Superior temporal gyrus (tissue), 1 donor: ENCODE measurements around the gene RALB.
"Not testable (repeated sequence)": the region's sequence is repeated elsewhere in the genome, so short reads cannot be mapped to it uniquely, and the experiment has no call there.

Experiments used
- DNase-seq: peaks from one replicate; pipeline ENCODE4 v3.0.0-alpha.2; 2016; ENCODE audit errors: extremely low spot score

Gene RALB

DNA sequence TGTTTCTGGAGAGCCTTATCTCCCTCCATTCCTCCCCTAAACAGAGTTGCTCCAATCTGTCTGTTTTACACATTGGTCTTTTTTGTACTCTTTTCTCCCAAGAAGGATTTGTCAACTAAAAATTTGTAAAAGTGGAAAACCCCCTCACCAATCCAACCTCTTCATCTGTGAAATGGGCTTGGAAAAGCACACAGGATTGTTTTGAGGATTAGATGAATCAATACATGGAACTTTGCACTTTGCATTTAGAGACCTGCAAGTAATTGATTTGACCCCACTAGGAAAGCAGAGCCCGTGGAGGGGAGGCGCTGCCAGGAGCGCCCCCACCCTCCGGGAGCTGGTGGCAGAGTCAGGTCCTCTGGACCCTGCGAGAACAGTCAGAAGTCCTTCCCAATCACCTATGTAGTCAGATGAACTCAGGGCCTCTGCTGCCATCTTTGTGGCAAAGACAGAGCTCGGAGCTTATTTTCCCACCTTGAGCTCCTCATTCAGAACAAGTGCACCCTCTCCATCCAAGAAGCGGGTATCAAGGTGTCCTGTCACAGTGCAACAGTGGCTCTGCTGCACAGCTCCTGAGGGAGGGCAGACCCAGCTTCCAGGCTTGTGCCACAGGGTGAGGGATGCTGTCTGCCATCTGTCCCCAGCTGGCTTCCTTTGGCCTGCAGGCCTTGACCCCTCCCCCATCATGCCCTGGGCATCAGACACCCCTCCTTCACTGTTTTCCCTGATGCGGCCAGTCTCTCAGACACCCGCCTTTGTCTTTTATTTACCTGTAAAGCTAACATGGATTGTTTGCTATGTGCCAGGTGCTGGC is 27.7 kb upstream of the RALB start:
- no peak for DNase-seq

DNA sequence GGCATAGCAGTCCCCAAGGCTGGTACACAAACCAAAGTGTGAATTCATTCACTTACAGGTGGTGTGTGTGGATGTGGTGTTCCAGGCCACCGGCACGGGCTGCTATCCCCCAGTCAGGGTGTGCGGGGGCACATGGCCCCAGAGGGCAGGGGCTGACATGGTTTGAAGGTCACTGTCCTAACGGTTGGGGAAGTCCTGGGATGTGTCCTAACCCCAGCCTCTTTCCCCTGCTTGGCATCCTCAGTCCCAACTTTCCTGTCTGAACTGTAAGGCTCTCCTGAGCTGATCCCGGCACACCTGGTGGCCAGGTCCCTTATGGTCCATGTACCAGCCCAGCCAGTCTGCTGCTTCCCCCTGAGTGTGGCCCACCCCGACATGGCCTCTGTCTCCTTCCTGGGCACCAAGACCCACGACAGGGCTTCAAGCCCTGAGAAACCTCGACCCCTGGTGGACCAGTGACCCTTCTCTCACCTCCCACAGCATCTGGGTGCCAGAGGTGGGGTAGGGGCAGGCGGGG is 27.0 kb upstream of the RALB start:
- no peak for DNase-seq

DNA sequence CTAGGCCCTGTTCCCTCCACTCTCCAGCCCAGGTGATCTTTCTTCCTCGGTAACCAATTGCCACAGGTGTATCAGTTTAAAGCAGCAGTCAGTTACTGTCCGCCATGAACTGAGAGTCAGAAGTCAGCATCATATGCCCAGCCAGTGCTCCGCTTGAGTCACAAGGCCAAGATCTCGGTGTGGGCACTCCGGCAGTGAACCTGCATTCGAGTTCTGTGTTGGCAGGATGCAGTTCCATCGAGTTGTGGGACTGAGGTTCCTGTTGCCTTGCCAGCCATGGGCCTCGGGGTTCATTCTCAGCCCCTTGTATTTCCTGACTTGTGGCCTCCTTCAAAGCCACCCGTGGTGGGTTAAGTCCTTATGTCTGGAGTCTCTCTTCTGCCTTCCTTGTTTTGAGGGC is 26.3 kb upstream of the RALB start:
- no peak for DNase-seq

DNA sequence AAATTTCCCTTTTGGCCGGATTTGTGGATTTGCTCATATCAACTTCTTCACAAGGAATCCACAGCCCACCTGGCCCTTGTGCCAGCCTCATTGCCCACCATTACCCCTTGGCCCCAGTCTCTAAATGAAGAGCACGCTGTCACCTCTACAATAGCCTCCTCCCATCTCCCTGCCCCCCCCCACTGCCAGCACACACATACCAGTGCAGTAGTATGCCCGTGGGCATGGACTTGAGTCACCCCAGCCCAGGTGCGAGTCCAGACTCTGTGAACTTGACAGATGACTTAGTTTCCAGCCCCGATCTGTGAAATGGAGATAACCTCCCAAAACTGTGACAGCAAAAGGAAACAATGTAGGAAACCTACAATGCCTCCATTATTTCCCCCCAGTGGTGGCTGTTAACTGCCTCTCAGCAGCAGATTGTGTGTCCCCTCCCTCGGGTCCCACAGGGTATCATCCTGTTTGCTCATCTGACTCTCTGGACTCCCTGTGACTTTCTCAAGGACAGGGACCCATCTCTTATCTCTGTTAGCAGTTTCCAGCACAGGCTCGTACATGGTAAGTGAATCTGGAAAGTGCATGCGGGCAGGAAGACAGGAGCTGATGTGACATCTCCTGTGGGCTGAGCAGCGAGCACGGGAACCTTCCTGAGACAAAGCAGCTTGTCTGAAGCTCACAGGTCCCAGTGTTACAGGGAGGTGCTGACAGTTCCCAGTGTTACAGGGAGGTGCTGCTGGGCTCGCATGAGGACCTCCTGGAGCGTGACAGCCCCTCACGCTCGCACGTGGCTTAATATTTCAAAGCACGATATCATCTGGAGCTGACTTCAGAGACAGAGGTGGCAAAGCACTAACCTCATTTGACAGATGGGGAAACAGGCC is 25.3 kb upstream of the RALB start:
- no peak for DNase-seq

DNA sequence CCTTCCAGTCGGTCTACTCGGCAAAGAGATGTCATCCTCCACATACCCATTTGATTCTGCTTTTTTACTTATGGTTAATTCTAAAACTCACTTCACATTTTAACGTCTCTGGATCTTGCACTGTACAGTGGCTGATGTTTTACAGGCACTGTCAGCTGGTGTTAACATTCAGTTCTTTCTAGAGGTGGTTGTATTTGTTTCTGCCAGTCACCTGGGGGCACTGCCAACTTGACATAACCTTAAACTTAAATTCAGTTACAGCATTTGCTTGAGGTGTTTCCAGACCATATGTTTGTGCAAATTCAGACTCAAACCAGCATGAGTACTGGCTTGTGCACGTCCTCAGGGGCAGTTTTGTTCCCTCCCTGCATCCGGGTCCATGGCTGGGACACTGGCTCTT is 24.1 kb upstream of the RALB start:
- DNase-seq = no peak

DNA sequence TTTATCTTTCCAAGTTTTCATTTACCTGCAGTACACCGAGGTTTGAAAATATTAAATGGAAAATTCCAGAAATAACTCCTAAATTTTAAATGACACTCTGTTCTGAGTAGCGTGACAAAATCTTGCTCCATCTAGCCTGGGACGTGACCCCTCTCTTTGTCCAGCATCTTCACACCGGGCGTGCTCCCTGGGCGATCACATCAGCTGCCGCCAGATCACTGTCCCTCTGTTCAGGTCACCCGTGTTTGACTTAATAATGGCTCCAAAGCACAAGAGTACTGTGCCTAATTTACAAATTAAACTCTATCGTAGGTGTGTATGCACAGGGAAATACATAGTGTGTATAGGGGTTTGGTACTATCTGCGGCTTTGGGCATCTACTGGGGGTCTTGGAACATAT is 23.3 kb upstream of the RALB start:
- DNase-seq = no peak

DNA sequence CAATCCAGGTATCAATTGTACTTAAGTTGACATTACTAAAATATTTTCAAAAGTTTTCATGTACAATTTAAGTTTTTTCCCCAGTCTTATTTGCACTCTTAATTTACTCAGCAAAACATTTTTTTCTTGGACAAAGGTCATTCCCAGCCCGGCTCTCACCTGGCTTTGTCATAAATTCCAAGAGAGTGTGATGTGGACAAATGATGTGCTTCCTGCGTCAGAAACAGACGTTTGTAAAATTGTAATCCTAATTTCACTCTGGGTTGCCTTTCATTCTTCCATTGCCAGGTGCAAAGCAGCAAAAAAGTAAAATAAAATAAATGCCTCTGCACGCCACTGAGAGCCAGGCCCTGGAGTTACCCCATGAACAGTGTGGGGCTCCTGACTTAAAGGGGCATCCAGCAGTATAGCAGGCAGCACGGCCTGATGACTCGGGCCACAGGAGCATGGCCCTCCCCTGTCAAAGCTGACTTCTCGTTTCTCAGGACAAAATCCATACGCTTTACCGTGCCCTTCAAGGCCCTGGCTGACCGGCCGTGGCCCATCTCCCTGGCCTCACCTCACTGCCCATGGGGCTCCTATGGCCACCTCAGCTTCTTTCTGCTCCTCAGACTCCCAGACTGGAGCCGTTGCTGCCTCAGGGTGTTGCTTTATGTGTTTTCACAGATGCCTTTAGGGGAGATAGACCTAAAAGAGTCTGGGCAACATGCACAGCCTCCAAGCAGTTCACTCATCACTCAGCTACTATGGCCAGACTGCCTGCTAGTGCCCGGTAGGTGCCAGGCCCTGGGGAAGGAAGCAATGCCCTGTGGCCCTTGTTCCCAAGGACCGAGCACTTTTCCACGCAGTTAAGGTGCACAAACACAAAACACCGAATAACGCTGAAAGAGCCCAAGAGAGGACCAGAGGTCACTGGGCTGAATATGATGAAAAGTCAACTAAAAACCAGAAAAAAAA is 21.9 kb upstream of the RALB start:
- no peak for DNase-seq

DNA sequence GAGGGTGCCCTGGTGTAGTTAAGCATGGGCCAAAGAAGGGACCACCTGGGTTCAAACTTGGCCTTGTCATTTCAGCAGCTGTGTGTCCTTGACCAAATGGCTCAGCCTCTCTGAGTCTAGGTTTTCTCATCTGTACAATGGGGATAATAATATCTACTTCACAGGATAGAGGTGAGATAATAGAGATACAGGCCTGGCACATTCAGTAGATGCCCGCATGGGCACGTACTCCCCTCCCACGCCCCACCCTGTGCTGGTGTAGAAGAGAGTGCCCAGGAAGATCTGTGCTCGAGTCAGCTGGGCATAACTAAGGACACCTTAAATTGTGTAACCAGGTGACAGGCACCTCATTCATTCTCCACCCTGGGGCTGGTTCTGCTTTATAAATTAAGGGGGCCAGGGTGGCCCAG is 21.1 kb upstream of the RALB start:
- DNase-seq = no peak

DNA sequence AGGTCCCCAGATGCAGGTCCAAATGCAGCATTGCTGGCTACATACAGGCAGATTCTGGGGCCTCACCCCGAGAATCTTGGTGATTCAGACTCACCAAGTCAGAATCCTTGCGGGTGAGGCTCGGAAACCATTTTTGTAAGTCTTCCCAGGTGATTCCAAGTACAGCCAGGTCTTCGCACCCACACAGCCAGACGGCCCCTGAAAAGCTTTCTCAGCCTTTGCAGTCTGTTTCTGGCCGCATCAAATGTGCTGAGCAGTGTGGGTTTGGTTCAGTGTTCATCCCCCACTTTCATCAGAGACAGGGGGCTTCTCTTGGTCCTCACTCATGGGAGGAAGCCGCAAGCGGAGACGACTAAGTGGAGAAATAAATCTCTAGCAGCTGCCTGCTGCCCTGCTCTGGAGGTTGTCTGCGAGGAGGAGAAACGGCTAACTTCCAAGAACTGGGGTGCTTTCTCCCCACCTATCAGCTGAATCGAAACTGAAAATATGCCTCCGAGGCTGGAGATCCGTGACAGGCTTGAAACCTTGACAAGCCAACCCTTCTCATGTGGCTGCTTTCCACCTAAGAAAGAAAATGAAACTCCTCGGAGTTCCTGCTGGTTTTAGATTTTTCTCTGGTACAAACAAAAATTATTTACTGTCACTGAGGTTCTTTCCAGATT is 20.5 kb upstream of the RALB start:
- no peak for DNase-seq

DNA sequence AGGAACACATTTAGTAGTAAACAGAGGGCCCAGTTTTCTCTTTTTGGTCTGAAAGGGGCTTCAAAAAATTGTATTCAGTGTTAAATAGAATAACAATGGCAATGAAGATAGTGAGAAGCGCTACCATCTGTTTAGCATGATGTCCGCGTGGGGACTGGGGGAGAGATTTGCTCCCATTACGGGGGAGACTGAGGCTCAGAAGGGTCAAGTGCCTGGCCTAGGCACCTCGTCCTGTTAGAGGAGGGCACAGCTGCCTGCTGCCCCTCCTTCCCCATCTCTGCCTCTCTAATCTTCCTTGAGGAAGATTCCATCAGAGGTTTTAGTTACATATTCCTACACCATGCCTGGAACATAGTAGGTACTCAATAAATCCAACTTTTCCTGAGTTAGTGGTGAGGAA is 19.4 kb upstream of the RALB start:
- DNase-seq = no peak

DNA sequence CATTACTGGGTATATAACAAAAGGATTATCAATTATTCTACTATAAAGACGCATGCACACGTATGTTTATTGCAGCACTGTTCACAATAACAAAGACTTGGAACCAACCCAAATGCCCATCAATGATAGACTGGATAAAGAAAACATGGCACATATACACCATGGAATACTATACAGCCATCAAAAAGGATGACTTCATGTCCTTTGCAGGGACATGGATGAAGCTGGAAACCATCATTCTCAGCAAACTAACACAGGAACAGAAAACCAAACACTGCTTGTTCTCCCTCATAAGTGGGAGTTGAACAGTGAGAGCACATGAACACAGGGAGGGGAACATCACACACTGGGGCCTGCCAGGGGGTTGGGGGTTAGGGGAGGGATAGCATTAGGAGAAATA is 17.5 kb upstream of the RALB start:
- not testable (repeated sequence) for DNase-seq

DNA sequence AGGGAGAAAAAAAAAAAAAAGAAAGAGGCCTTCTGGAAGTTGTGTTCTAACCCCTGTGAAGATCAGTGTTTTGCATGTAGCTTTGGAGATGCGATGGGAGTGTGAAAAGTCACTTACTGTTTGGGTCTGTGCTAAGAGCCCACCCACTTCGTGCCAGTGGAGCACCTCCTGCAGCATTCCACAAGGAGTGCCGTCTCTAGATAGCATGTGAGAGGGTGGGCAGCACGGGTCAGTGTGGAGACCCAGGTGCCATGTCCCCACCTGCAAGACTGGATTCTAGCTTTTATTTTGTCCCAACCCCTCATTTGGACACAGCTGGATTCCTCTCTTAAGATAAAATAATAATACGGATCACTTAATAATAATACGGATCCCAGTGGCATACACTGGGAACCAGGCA is 17.0 kb upstream of the RALB start:
- no peak for DNase-seq

DNA sequence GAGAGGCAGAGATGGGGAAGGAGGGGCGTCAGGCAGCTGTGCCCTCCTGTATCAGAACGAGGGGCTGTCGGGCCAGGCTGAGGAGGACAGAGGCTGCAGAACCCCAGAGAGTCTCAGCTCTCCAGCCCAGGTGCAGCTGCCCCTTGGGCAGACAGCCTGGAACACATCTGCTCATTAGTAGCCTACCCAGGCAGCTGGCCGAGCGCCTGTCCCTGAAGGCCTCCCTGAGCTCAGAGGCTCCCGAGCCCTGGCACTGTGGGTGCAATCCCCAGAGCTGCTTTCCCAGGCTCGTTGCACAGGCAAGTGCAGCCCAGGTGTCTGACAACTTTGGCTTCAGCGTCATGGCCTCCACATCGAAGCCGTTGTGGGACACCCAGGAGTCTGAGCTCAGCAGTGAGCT is 16.3 kb upstream of the RALB start:
- DNase-seq = no peak

DNA sequence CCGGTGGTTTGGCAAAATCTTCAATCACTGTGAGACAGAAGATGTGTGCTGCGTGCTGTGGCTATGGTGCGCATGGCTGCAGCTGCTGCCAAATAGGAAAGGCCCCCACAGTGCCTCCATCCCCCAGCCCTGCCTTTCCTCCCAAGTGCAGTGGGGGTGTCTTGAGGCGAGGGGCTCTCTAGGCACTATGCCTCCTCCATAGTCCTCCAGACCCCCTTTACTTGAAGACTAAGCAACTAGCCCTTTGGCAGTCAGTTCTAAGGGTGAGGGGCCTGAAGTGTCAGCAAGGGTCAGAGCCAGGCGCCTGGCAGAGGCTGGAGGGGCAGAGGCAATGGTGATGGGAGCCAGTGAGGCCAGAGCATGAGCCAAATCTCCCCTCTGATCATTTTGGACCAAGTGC is 15.9 kb upstream of the RALB start:
- no peak for DNase-seq

DNA sequence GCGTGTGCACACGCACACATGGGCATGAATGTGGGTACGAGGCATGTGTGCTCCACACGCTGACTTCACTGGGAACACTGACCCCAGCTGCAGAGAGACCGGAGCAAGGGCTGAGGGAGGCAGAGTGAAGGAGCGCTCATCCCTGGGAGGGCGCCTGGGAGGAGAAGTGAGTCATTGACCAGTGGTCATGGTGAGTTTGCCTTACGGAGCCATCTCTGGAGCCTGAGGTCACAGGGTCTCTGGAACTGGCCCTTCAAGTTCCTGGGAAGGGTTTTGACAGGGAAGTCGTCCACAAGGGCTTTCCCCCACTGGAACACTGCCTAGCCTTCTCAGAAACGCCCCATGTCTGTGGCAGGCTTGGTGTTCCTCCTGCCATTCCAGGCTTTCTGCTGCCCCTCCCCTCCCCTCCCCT is 15.2 kb upstream of the RALB start:
- no peak for DNase-seq

DNA sequence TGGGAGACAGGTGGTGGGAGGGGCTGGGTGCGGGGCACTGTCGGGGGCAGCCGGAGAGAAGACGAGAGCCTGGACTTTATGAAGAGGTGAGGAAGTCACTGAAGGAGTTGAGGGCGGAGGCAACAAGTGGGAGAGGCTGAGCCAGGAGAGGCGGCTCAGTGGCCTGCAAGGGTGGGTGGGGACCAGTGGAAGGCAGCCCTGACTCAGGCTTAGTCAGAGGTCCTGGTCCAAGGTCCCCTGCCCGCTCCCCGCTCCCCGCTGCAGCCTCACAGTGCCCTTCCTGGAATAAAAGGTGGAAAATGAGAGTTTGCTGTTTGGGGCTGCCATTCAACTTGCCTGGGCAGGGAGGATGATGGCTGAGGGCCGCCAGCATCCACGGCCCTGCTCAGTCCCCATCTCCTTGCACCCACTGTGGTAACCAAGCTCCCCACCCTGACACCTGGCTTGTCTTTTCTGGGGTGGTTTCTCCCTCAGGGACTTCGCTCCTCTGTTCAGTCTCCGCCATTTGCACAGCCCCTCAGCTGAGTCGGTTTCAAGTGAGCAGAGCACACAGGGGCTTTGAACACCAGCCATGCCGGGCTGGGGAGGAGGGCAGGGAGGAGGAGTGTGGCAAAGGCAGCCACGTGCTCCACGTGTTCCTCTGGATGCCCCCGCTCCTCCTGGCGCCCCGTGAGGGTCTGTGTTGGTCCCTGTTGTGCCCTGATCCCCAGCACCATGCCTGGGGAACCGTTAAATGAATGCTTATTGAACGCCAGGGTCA is 13.7 kb upstream of the RALB start:
- no peak for DNase-seq

DNA sequence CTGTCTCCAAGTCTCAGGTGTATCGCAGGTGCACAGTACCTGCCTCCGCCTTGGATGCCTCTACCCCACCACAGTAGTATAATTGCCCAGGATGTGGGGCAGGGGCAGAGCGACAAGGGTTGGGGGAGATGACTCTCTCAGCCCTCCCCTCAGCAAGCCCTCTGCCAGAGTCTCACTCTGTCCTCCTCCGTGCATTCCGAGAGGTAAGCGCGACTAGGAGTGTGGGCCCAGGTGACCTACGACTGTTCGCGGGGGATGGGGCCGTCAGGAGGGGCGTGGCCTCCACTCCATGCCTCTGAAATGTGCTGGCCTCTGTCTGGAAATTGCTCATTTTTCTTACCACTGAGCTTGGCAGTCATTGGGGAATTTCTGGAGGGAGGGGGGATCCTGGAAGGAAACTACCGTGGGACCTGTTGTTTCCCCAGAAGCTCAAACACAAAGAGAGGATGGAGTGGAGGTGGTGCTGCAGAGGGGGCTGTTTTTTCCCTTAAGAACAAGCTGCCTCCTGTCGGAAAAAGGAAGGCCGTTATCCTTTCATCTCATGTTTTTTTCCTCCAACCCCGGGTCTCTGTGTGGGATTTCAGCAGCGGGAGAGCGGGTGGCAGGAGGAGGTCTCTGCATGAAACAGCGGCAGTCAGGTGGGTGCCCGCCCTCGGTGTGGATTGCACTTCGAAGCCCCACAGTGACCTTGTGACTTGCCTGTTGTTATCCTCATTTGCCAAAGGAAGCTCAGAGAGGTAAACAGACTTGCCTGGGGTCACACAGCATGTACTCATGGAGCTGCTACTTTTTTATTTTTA is 13.0 kb upstream of the RALB start:
- no peak for DNase-seq

DNA sequence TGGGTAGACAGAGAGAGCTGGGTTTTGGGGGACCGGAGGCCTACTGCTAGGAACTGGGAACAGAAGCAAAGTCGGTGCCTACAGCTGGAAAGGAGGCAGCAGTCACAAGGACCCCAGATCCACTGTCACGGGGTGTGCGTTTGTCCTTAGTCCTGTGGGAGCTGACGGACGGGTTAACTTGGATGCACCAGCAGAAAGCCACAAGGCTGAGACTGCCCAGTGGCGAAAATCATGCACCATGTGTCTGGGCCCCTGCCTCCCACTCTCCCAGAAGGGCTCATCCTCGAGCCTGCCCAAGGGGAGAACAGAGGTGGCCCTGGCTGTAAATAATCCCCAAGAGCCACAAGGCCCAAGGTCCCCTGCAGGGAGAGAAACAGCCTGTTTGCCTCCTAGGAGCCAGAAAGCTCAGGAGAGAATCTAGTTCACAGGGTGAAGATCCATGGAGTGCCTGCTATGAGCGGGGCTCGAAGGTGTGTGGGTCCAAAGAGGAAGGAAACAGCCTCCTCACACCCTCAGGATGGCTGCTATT is 11.7 kb upstream of the RALB start:
- no peak for DNase-seq

DNA sequence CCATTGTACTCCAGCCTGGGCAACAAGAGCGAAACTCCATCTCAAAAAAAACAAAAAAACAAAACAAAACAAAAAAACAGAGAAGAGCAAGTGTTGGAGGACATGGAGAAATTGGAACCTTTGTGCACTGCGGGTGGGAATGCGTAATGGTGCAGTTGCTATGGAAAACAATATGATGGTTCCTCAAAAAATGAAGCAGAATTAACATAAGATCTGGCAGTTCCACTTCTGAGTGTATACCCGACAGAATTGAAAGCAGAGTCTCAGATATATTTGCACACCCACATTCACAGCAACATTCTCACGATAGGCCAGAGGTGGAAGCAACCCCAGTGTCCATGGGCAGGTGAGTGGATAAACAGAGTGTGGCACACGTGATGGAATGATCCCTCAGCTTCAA is 11.0 kb upstream of the RALB start:
- DNase-seq = no peak
